ENCODE results near the gene JMJD1C.

Gene JMJD1C

GRCh38 chr10:63423494-63423893, 42.3 kb downstream of the JMJD1C start:
- H3K27me3 ChIP-seq: no peaks in the 10 kb centered on the region
- no peak overlapping the region for H3K4me3 ChIP-seq (ENCODE audit: low read depth, low read length)
- no peaks in the 10 kb centered on the region for H3K9me3 ChIP-seq
- TF ChIP-seq, protein P1, sequence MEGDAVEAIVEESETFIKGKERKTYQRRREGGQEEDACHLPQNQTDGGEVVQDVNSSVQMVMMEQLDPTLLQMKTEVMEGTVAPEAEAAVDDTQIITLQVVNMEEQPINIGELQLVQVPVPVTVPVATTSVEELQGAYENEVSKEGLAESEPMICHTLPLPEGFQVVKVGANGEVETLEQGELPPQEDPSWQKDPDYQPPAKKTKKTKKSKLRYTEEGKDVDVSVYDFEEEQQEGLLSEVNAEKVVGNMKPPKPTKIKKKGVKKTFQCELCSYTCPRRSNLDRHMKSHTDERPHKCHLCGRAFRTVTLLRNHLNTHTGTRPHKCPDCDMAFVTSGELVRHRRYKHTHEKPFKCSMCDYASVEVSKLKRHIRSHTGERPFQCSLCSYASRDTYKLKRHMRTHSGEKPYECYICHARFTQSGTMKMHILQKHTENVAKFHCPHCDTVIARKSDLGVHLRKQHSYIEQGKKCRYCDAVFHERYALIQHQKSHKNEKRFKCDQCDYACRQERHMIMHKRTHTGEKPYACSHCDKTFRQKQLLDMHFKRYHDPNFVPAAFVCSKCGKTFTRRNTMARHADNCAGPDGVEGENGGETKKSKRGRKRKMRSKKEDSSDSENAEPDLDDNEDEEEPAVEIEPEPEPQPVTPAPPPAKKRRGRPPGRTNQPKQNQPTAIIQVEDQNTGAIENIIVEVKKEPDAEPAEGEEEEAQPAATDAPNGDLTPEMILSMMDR (IDR thresholded peaks at IDR 0.05; ENCODE audit: low read depth, low read length): no peak
- H3K36me3 ChIP-seq: no peaks in the 10 kb centered on the region
- H3K4me1 ChIP-seq: no peaks in the 10 kb centered on the region
- no peak for DNase-seq

DNA sequence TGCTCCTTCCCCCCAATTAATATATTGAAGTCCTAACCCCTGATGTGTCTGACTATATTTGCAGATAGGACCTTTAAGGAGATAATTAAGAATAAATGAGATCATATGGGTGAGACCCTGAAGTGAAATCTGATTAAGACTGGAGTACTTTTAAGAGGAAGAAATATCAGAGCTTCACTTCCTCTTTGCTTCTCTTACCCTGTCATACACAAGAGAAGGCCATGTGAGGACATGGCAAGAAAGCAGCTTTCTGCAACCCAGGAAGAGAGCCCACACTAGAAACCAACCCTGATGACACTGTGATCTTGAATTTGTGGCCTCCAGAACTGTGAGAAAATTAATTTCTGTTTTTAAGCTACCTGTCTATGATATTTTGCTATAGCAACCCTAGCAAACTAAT, 44.2 kb downstream of the JMJD1C start:
- no peak for DNase-seq
- Histone ChIP-seq H3K9me3 (no peaks in the 10 kb centered on the region), H3K4me3 (ENCODE audit: low read depth, low read length) (no peak overlapping the region), H3K36me3 (no peaks in the 10 kb centered on the region), H3K4me1 (peaks cover 5% of the 10 kb centered on the region; the same call in 1 of the 2 replicates), H3K27me3 (no peaks in the 10 kb centered on the region)
- TF ChIP-seq, protein P1 (IDR thresholded peaks at IDR 0.05; ENCODE audit: low read depth, low read length): no peak

GRCh38 chr10:63416376-63416775, 49.4 kb downstream of the JMJD1C start:
- TF ChIP-seq, protein P1 (IDR thresholded peaks at IDR 0.05; ENCODE audit: low read depth, low read length): no peak
- Histone ChIP-seq H3K4me3 (ENCODE audit: low read depth, low read length) (no peak overlapping the region), H3K36me3 (no peaks in the 10 kb centered on the region), H3K4me1 (peaks cover 10% of the 10 kb centered on the region), H3K27me3 (no peaks in the 10 kb centered on the region), H3K9me3 (no peaks in the 10 kb centered on the region)
- DNase-seq: no peak

GRCh38 chr10:63415640-63416244, 50.0 kb downstream of the JMJD1C start:
- DNase-seq: no peak
- Histone ChIP-seq H3K36me3 (no peaks in the 10 kb centered on the region), H3K27me3 (no peaks in the 10 kb centered on the region), H3K9me3 (no peaks in the 10 kb centered on the region), H3K4me3 (ENCODE audit: low read depth, low read length) (no peak overlapping the region), H3K4me1 (peaks cover 10% of the 10 kb centered on the region)
- TF ChIP-seq, protein P1 (IDR thresholded peaks at IDR 0.05; ENCODE audit: low read depth, low read length): no peak

GRCh38 chr10:63414481-63415260, 51.1 kb downstream of the JMJD1C start:
- Histone ChIP-seq H3K4me3 (ENCODE audit: low read depth, low read length) (no peak overlapping the region), H3K9me3 (no peaks in the 10 kb centered on the region), H3K27me3 (no peaks in the 10 kb centered on the region), H3K4me1 (peaks cover 16% of the 10 kb centered on the region), H3K36me3 (no peaks in the 10 kb centered on the region)
- no peak for DNase-seq
- TF ChIP-seq, protein P1 (IDR thresholded peaks at IDR 0.05; ENCODE audit: low read depth, low read length): no peak

DNA sequence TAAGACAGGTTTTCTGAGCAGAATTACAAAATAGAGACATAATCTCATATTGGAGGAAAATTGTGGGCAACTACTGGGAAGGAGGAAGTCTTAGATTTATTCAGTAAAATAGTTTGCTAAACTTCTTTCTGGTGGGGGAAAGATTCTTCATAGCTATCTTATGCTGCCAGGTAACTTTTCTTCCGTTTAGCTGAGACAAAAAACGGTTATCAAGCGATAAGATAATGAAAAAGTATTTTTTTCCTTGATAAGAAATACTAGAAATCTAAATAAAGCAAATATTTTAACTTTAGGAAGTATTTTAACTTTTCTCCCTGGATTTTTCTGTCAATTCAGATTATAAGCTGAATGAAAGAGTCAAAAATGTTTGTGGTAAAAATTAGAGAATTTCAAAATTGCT, 52.3 kb downstream of the JMJD1C start:
- peaks cover 19% of the 10 kb centered on the region for H3K4me1 ChIP-seq
- H3K4me3 ChIP-seq (ENCODE audit: low read depth, low read length): no peak overlapping the region
- no peak for DNase-seq
- H3K9me3 ChIP-seq: no peaks in the 10 kb centered on the region
- no peaks in the 10 kb centered on the region for H3K27me3 ChIP-seq
- TF ChIP-seq, protein P1 (IDR thresholded peaks at IDR 0.05; ENCODE audit: low read depth, low read length): no peak
- H3K36me3 ChIP-seq: no peaks in the 10 kb centered on the region
